Subcutaneous abdominal adipose tissue (tissue), 5 donors: ENCODE measurements around the gene RHAG.

Experiments
- H3K27ac ChIP-seq: one replicate; pipeline ENCODE4 v1.7.0; 2013; ENCODE audit warnings: low read depth, mild to moderate bottlenecking, inconsistent platforms, low read length, moderate library complexity
- H3K27me3 ChIP-seq, 5 donors: one replicate each; pipeline ENCODE4 v1.7.0; 2013; ENCODE audit warnings: low read length in 5 of 5, inconsistent platforms in 1 of 5; ENCODE audit not compliant: control insufficient read depth in 5 of 5, insufficient read depth in 4 of 5
- H3K36me3 ChIP-seq, 5 donors: one replicate each; pipeline ENCODE4 v1.7.0; 2013; ENCODE audit warnings: low read length in 5 of 5; ENCODE audit not compliant: control insufficient read depth in 5 of 5, insufficient read depth in 5 of 5
- H3K4me1 ChIP-seq, 5 donors: one replicate each; pipeline ENCODE4 v1.7.0; 2013; ENCODE audit warnings: low read length in 5 of 5, mild to moderate bottlenecking in 3 of 5, moderate library complexity in 1 of 5; ENCODE audit not compliant: control insufficient read depth in 5 of 5, insufficient read depth in 5 of 5
- H3K4me3 ChIP-seq, 5 donors: one replicate each; pipeline ENCODE4 v1.7.0; 2013; ENCODE audit warnings: low read length in 5 of 5, low read depth in 1 of 5
- H3K9ac ChIP-seq, 5 donors: one replicate each; pipeline ENCODE4 v1.7.0; 2013; ENCODE audit warnings: low read length in 5 of 5, mild to moderate bottlenecking in 4 of 5, moderate library complexity in 3 of 5
- H3K9me3 ChIP-seq, 5 donors: one replicate each; pipeline ENCODE4 v1.7.0; 2013; ENCODE audit warnings: low read length in 5 of 5; ENCODE audit not compliant: control insufficient read depth in 5 of 5
- donor health status: healthy.
- donor health status: healthy.
- donor health status: healthy.
- donor health status: healthy.
- donor health status: healthy.

RHAG gene

GRCh38 chr6:49653942-49654341 lies 17.3 kb upstream of the RHAG start:
- Histone ChIP-seq H3K27me3 (no peaks in the 10 kb centered on the region), H3K36me3 (no peaks in the 10 kb centered on the region), H3K4me1 (no peaks in the 10 kb centered on the region), H3K9ac (no peak overlapping the region), H3K4me3 (no peak overlapping the region), H3K9me3 (no peaks in the 10 kb centered on the region), H3K27ac (no peak overlapping the region)

DNA sequence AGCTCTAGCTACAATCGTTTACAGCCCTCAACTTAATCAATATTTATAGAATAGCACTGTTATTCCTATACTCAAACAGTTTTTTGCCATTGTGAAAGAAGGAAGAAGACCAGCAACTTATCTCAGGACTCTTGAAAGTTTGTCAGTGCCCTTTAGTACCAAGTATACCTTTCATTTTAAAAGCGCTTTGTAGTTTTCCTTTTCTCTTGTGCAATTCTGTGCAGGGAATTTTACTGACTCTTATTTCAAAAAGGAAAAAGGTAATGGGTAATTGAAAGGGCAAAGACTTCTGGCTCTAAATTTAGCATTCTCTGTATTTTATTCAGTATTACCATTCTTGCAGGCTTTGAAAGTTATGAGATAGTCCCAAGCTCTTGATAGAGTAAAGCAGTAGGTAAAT lies 16.8 kb upstream of the RHAG start:
- Histone ChIP-seq H3K4me1 (no peaks in the 10 kb centered on the region), H3K4me3 (no peak overlapping the region), H3K9me3 (no peaks in the 10 kb centered on the region), H3K36me3 (no peaks in the 10 kb centered on the region), H3K27me3 (no peaks in the 10 kb centered on the region), H3K9ac (no peak overlapping the region), H3K27ac (no peak overlapping the region)

GRCh38 chr6:49651239-49651638 lies 14.6 kb upstream of the RHAG start:
- Histone ChIP-seq H3K36me3 (no peaks in the 10 kb centered on the region), H3K9me3 (no peaks in the 10 kb centered on the region), H3K4me1 (no peaks in the 10 kb centered on the region), H3K4me3 (no peak overlapping the region), H3K9ac (no peak overlapping the region), H3K27me3 (no peaks in the 10 kb centered on the region), H3K27ac (no peak overlapping the region)

DNA sequence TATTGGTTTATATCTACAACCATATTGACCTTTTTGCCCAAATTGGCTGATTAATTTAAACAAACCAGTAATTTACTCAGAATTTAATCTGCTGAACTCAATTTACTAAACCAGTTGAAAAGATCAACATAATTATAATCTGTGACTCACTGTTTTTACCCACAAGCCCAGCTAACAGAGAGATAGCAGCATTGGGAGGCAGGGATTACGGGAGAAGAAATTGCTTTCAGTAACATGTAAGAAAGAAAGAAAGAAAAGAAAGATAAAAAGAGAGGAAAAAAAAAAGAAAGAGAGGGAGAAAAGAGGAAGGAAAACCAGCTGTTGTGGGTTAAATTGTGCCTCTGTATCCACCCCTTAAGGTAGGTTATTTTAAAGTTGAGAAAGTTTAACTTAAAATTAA lies 13.3 kb upstream of the RHAG start:
- Histone ChIP-seq H3K9me3 (no peaks in the 10 kb centered on the region), H3K9ac (no peak overlapping the region), H3K36me3 (no peaks in the 10 kb centered on the region), H3K27me3 (no peaks in the 10 kb centered on the region), H3K4me1 (no peaks in the 10 kb centered on the region), H3K27ac (no peak overlapping the region), H3K4me3 (no peak overlapping the region)

DNA sequence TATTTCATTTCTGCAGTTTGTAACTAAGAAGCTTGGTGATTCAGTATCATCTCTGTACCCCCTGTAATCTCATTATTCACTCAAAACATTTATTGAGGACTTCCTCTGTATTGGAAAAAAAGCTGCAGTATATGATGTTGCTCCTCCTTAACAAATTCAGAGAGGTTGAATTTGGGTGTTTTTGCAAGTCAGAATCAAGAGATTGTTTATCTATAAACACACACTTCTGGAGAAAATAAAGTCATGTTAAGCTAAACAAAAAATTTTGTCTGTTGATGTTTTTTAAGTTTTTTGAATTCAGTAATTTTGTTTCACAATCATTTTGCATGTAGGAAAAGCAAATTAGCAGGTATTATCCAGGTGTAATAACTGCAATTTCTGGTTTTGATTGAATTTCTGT lies 11.4 kb upstream of the RHAG start:
- H3K4me3 ChIP-seq = no peak overlapping the region
- H3K27me3 ChIP-seq = no peaks in the 10 kb centered on the region
- no peak overlapping the region for H3K9ac ChIP-seq
- no peaks in the 10 kb centered on the region for H3K4me1 ChIP-seq
- no peaks in the 10 kb centered on the region for H3K9me3 ChIP-seq
- no peak overlapping the region for H3K27ac ChIP-seq
- H3K36me3 ChIP-seq = no peaks in the 10 kb centered on the region

GRCh38 chr6:49647476-49647875 lies 10.8 kb upstream of the RHAG start:
- no peak overlapping the region for H3K9ac ChIP-seq
- no peaks in the 10 kb centered on the region for H3K36me3 ChIP-seq
- H3K4me1 ChIP-seq = no peaks in the 10 kb centered on the region
- no peak overlapping the region for H3K4me3 ChIP-seq
- no peaks in the 10 kb centered on the region for H3K9me3 ChIP-seq
- no peaks in the 10 kb centered on the region for H3K27me3 ChIP-seq
- H3K27ac ChIP-seq = no peak overlapping the region

DNA sequence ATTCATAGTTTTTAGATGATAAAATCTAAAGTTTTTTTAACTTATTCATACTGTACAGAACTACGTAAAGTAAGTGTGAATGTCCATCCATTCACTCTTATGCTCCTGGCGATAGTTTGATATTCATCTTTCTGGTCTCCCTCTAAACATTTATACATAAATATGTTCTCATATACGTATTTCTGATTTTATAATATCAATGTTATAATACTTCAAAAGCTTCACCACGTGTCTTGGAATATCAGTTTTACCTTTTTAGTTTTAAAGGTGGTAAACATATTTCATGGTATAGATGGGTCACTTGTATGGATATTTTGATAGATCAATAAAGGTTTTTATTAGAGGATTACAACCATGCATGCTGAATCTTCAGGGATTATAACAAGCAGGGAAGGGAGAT lies 10.3 kb upstream of the RHAG start:
- Histone ChIP-seq H3K27ac (no peak overlapping the region), H3K36me3 (no peaks in the 10 kb centered on the region), H3K27me3 (no peaks in the 10 kb centered on the region)

GRCh38 chr6:49646130-49646824 lies 9.6 kb upstream of the RHAG start:
- H3K9me3 ChIP-seq = no peaks in the 10 kb centered on the region
- no peaks in the 10 kb centered on the region for H3K36me3 ChIP-seq
- no peaks in the 10 kb centered on the region for H3K27me3 ChIP-seq
- H3K27ac ChIP-seq = no peak overlapping the region
- H3K4me3 ChIP-seq = no peak overlapping the region
- no peak overlapping the region for H3K9ac ChIP-seq
- no peaks in the 10 kb centered on the region for H3K4me1 ChIP-seq

More for the DNA sequence above, 10.3 kb upstream of the RHAG start:
- H3K9me3 ChIP-seq = no peaks in the 10 kb centered on the region
- H3K9ac ChIP-seq = no peak overlapping the region
- H3K4me1 ChIP-seq = no peaks in the 10 kb centered on the region
- no peak overlapping the region for H3K4me3 ChIP-seq

- Histone ChIP-seq H3K4me3 (no peak overlapping the region), H3K9ac (no peak overlapping the region), H3K4me1 (no peaks in the 10 kb centered on the region), H3K27ac (no peak overlapping the region), H3K9me3 (no peaks in the 10 kb centered on the region), H3K36me3 (no peaks in the 10 kb centered on the region), H3K27me3 (no peaks in the 10 kb centered on the region)
These were observed 8.5 kb upstream of the RHAG start for GRCh38 chr6:49645139-49645538.

- Histone ChIP-seq H3K4me1 (no peaks in the 10 kb centered on the region), H3K9me3 (no peaks in the 10 kb centered on the region), H3K9ac (no peak overlapping the region), H3K4me3 (no peak overlapping the region), H3K36me3 (no peaks in the 10 kb centered on the region), H3K27ac (no peak overlapping the region), H3K27me3 (no peaks in the 10 kb centered on the region)
These were observed 2.7 kb upstream of the RHAG start for GRCh38 chr6:49639177-49639817.
